Neural cell (in vitro differentiated cells): ENCODE results near the gene CEP89. TPM values are rescaled to one million over a fixed set of nuclear protein-coding genes. Genes with fewer than 3 reads are reported as not detected.

Source experiments
- H2AFZ ChIP-seq: fragments of 200-600, 300-800 bp; sonication (generic), shearing (Covaris generic); 2 replicates; pipeline ENCODE4 v1.6.0; 2014; ENCODE audit warnings: low read depth, mild to moderate bottlenecking, antibody characterized with exemption, low read length, moderate library complexity
- H3F3A ChIP-seq: fragments of 200-600 bp; shearing (Covaris generic); 2 replicates; pipeline ENCODE4 v1.6.1; 2016; ENCODE audit warnings: mild to moderate bottlenecking, moderate library complexity, mixed read lengths, antibody characterized with exemption, low read length; ENCODE audit not compliant: insufficient read depth, poor library complexity, severe bottlenecking
- H3K27ac ChIP-seq: fragments of 200-600, 300-800 bp; sonication (generic), shearing (Covaris generic); 2 replicates; pipeline ENCODE4 v1.5.1; 2014; ENCODE audit warnings: mild to moderate bottlenecking, low read length, moderate library complexity
- H3K27me3 ChIP-seq: fragments of 300-800, 200-600 bp; sonication (generic), shearing (Covaris generic); 2 replicates; pipeline ENCODE4 v1.6.0; 2014; ENCODE audit warnings: mild to moderate bottlenecking, low read depth, low read length, moderate library complexity; ENCODE audit not compliant: insufficient read depth
- H3K36me3 ChIP-seq: fragments of 300-800, 200-600 bp; sonication (generic), shearing (Covaris generic); 2 replicates; pipeline ENCODE4 v1.5.1; 2014; ENCODE audit warnings: mild to moderate bottlenecking, antibody characterized with exemption, low read length, moderate library complexity; ENCODE audit not compliant: insufficient read depth
- H3K4me2 ChIP-seq: fragments of 300-800, 200-600 bp; sonication (generic), shearing (Covaris generic); 2 replicates; pipeline ENCODE4 v1.6.0; 2014; ENCODE audit warnings: mild to moderate bottlenecking, low read length
- H3K4me3 ChIP-seq: fragments of 300-800, 200-600 bp; sonication (generic), shearing (Covaris generic); 2 replicates; pipeline ENCODE4 v1.5.1; 2014; ENCODE audit warnings: mild to moderate bottlenecking, low read length, moderate library complexity
- H3K79me2 ChIP-seq: fragments of 200-600 bp; shearing (Covaris generic); replicated peaks from 2 replicates; pipeline ENCODE4 v1.6.0; 2014; ENCODE audit warnings: mild to moderate bottlenecking, low read length, moderate library complexity; ENCODE audit not compliant: insufficient read depth
- H3K9ac ChIP-seq: fragments of 300-800, 200-600 bp; sonication (generic), shearing (Covaris generic); 2 replicates; pipeline ENCODE4 v1.6.1; 2016; ENCODE audit warnings: mild to moderate bottlenecking, low read length, mixed read lengths
- H3K9me2 ChIP-seq: fragments of 200-600 bp; shearing (Covaris generic); 2 replicates; pipeline ENCODE4 v1.6.1; 2016; ENCODE audit warnings: mild to moderate bottlenecking, low read length, mixed read lengths; ENCODE audit not compliant: insufficient read depth
- H3K9me3 ChIP-seq: fragments of 200-600, 300-800 bp; sonication (generic), shearing (Covaris generic); 2 replicates; pipeline ENCODE4 v1.6.1; 2016; ENCODE audit warnings: mild to moderate bottlenecking, mixed run types, low read length, moderate library complexity, mixed read lengths
- H4K20me1 ChIP-seq: fragments of 200-600 bp; shearing (Covaris generic); 2 replicates; pipeline ENCODE4 v1.6.1; 2016; ENCODE audit warnings: mild to moderate bottlenecking, mixed run types; ENCODE audit not compliant: insufficient read depth
- CTCF ChIP-seq: fragments of 450-650 bp; IDR thresholded peaks from 2 replicates; pipeline ENCODE4 v1.5.1; 2014; ENCODE audit warnings: antibody characterized with exemption, mild to moderate bottlenecking, moderate library complexity; ENCODE audit not compliant: poor library complexity, severe bottlenecking
- EP300 ChIP-seq: fragments of 450-650 bp; conservative IDR thresholded peaks from 2 replicates; pipeline ENCODE4 v1.6.1; 2014; ENCODE audit warnings: antibody characterized with exemption, mild to moderate bottlenecking, moderate library complexity; ENCODE audit not compliant: poor library complexity, severe bottlenecking
- EZH2 ChIP-seq: fragments of 200-600, 300-800 bp; shearing (Covaris generic), sonication (generic); IDR thresholded peaks from 2 replicates; pipeline ENCODE4 v1.6.1; 2014; ENCODE audit warnings: antibody characterized with exemption, low read length, borderline replicate concordance, mild to moderate bottlenecking; ENCODE audit not compliant: insufficient read depth, poor library complexity, severe bottlenecking
- MXI1 ChIP-seq: fragments of 450-650 bp; conservative IDR thresholded peaks from 2 replicates; pipeline ENCODE4 v1.6.1; 2014; ENCODE audit warnings: antibody characterized with exemption, mild to moderate bottlenecking; ENCODE audit not compliant: poor library complexity, severe bottlenecking
- POLR2AphosphoS5 ChIP-seq: IDR thresholded peaks from 2 replicates; pipeline ENCODE4 v1.6.1; 2012
- RAD21 ChIP-seq: fragments of 450-650 bp; conservative IDR thresholded peaks from 2 replicates; pipeline ENCODE4 v1.6.1; 2014; ENCODE audit warnings: antibody characterized with exemption, mild to moderate bottlenecking, moderate library complexity
- REST ChIP-seq: IDR thresholded peaks from 2 replicates; pipeline ENCODE4 v1.6.1; 2012; ENCODE audit warnings: borderline replicate concordance
- SMC3 ChIP-seq: fragments of 450-650 bp; conservative IDR thresholded peaks from 2 replicates; pipeline ENCODE4 v1.6.1; 2014; ENCODE audit warnings: antibody characterized with exemption, mild to moderate bottlenecking, moderate library complexity; ENCODE audit not compliant: poor library complexity
- TAF1 ChIP-seq: IDR thresholded peaks from 2 replicates; pipeline ENCODE4 v1.6.1; 2012; ENCODE audit warnings: low read depth
- polyA plus RNA-seq: library from polyadenylated mRNA; depleted of rRNA; stranded (reverse); fragments of >200 nt; gene quantifications from 2 replicates; pipeline ENCODE4 v1.2.3, GENCODE V29; 2014

CEP89 gene
- polyA plus RNA-seq, 1 donor from 2014 or later: 24.1 TPM

- Histone ChIP-seq H3F3A (no peaks in the 10 kb centered on the region), H3K9me2 (no peaks in the 10 kb centered on the region), H3K4me3 (no peak overlapping the region), H3K79me2 (no peaks in the 10 kb centered on the region), H3K27ac (no peak overlapping the region), H3K36me3 (no peaks in the 10 kb centered on the region), H4K20me1 (no peaks in the 10 kb centered on the region), H3K4me2 (no peak overlapping the region), H2AFZ (no peak overlapping the region), H3K27me3 (no peaks in the 10 kb centered on the region), H3K9ac (no peak overlapping the region), H3K9me3 (no peaks in the 10 kb centered on the region)
- no peak for TF ChIP-seq TAF1
- TF ChIP-seq SMC3: no peak
- TF ChIP-seq REST: no peak
- no peak for TF ChIP-seq RAD21
- TF ChIP-seq MXI1: no peak
- TF ChIP-seq EZH2: no peak
Measured at GRCh38 chr19:32914879-32915660, 56.7 kb downstream of the CEP89 start.

DNA sequence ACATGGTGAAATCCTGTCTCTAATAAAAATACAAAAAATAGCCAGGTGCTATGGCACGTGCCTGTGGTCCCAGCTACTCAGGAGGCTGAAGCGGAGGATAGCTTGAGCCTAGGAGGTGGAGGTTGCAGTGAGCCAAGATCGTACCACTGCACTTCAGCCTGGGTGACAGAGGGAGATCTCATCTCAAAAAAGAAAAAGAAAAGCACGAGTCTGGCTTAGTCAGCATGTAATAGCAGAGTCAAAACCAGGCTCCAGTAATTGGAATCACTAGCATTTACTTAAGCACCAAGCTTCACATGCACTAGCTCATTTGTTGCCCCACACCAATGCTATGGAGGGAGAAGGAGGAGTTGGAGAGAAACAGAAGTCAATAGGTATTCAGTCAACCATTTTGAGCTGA is 60.3 kb downstream of the CEP89 start:
- H3K4me2 ChIP-seq: no peak overlapping the region
- H3K36me3 ChIP-seq: peaks cover 7% of the 10 kb centered on the region

More for the DNA sequence above, 60.3 kb downstream of the CEP89 start:
- Histone ChIP-seq H4K20me1 (no peaks in the 10 kb centered on the region), H3K27me3 (no peaks in the 10 kb centered on the region), H3K9me2 (no peaks in the 10 kb centered on the region), H3K4me3 (no peak overlapping the region), H3K27ac (no peak overlapping the region), H3K9ac (no peak overlapping the region), H2AFZ (no peak overlapping the region), H3F3A (no peaks in the 10 kb centered on the region), H3K9me3 (no peaks in the 10 kb centered on the region), H3K79me2 (no peaks in the 10 kb centered on the region)
- TF ChIP-seq SMC3 (no peak), TAF1 (no peak), RAD21 (no peak), EZH2 (no peak), MXI1 (no peak), REST (no peak), POLR2AphosphoS5 (no peak), CTCF (no peak), EP300 (no peak)
